ENCODE data around the gene IFRD2. TPM values are rescaled to one million over a fixed set of nuclear protein-coding genes. Genes with fewer than 3 reads are reported as not detected.
"Not testable (repeated sequence)": the region's sequence is repeated elsewhere in the genome, so short reads cannot be mapped to it uniquely, and the experiment has no call there.

The IFRD2 gene
- total and polyA plus RNA-seq, 4 donors: 15.0 to 40.3 (median 32.5) TPM

GRCh38 chr3:50275141-50275995 lies 16.9 kb downstream of the IFRD2 start:
- Histone ChIP-seq H3K4me3 (ENCODE audit: low read depth, low read length) (no peak overlapping the region), H3K27me3 (ENCODE audit: control insufficient read depth, insufficient read depth, low read length) (peaks cover 43% of the 10 kb centered on the region), H3K9me3 (ENCODE audit: control insufficient read depth, insufficient read depth, low read length) (no peaks in the 10 kb centered on the region), H3K27ac (ENCODE audit: low read depth, low read length) (no peak overlapping the region), H3K36me3 (ENCODE audit: control insufficient read depth, insufficient read depth, low read length) (peaks cover 30% of the 10 kb centered on the region), H3K4me1 (ENCODE audit: control insufficient read depth, insufficient read depth, low read length) (peaks cover 55% of the 10 kb centered on the region)
- no peak for DNase-seq (ENCODE audit: low read depth in 4 of 6, low spot score in 6 of 6)
- WGBS (ENCODE audit: insufficient coverage): 14% methylated on average over 65 of the region's 65 CpGs

- WGBS (ENCODE audit: insufficient coverage): 17% methylated on average over 18 of the region's 26 CpGs
- Histone ChIP-seq H3K36me3 (ENCODE audit: control insufficient read depth, insufficient read depth, low read length) (peaks cover 34% of the 10 kb centered on the region), H3K4me3 (ENCODE audit: low read depth, low read length) (no peak overlapping the region), H3K27me3 (ENCODE audit: control insufficient read depth, insufficient read depth, low read length) (peaks cover 43% of the 10 kb centered on the region), H3K9me3 (ENCODE audit: control insufficient read depth, insufficient read depth, low read length) (no peaks in the 10 kb centered on the region), H3K4me1 (ENCODE audit: control insufficient read depth, insufficient read depth, low read length) (peaks cover 63% of the 10 kb centered on the region), H3K27ac (ENCODE audit: low read depth, low read length) (no peak overlapping the region)
- peak in 1 of 6 donors; percentile 39 for DNase-seq (ENCODE audit: low read depth in 4 of 6, low spot score in 6 of 6)
Observed at GRCh38 chr3:50274371-50275104, 17.7 kb downstream of the IFRD2 start.

GRCh38 chr3:50273689-50274065 lies 18.6 kb downstream of the IFRD2 start:
- no peak for DNase-seq (ENCODE audit: low read depth in 4 of 6, low spot score in 6 of 6)
- Histone ChIP-seq H3K36me3 (ENCODE audit: control insufficient read depth, insufficient read depth, low read length) (peaks cover 34% of the 10 kb centered on the region), H3K4me3 (ENCODE audit: low read depth, low read length) (peak overlapping the region; percentile 42), H3K9me3 (ENCODE audit: control insufficient read depth, insufficient read depth, low read length) (no peaks in the 10 kb centered on the region), H3K4me1 (ENCODE audit: control insufficient read depth, insufficient read depth, low read length) (peaks cover 66% of the 10 kb centered on the region), H3K27ac (ENCODE audit: low read depth, low read length) (peak overlapping the region; percentile 64), H3K27me3 (ENCODE audit: control insufficient read depth, insufficient read depth, low read length) (peaks cover 43% of the 10 kb centered on the region)
- 34% methylated on average over 26 of the region's 31 CpGs for WGBS (ENCODE audit: insufficient coverage)

GRCh38 chr3:50272911-50273688 lies 19.1 kb downstream of the IFRD2 start:
- 6% methylated on average over 59 of the region's 61 CpGs for WGBS (ENCODE audit: insufficient coverage)
- Histone ChIP-seq H3K9me3 (ENCODE audit: control insufficient read depth, insufficient read depth, low read length) (no peaks in the 10 kb centered on the region), H3K4me3 (ENCODE audit: low read depth, low read length) (peak overlapping the region; percentile 42), H3K4me1 (ENCODE audit: control insufficient read depth, insufficient read depth, low read length) (peaks cover 68% of the 10 kb centered on the region), H3K36me3 (ENCODE audit: control insufficient read depth, insufficient read depth, low read length) (peaks cover 34% of the 10 kb centered on the region), H3K27me3 (ENCODE audit: control insufficient read depth, insufficient read depth, low read length) (peaks cover 43% of the 10 kb centered on the region), H3K27ac (ENCODE audit: low read depth, low read length) (peak overlapping the region; percentile 64)
- DNase-seq (ENCODE audit: low read depth in 4 of 6, low spot score in 6 of 6): peak in 5 of 6 donors; percentile 63 to 92 (median 71)

- H3K4me1 ChIP-seq (ENCODE audit: control insufficient read depth, insufficient read depth, low read length): peaks cover 74% of the 10 kb centered on the region
- 89% methylated on average over 4 of the region's 10 CpGs for WGBS (ENCODE audit: insufficient coverage)
- H3K27me3 ChIP-seq (ENCODE audit: control insufficient read depth, insufficient read depth, low read length): peaks cover 43% of the 10 kb centered on the region
- H3K36me3 ChIP-seq (ENCODE audit: control insufficient read depth, insufficient read depth, low read length): peaks cover 34% of the 10 kb centered on the region
- not testable (repeated sequence) for H3K4me3 ChIP-seq (ENCODE audit: low read depth, low read length); H3K27ac ChIP-seq (ENCODE audit: low read depth, low read length); DNase-seq (ENCODE audit: low read depth in 4 of 6, low spot score in 6 of 6); H3K9me3 ChIP-seq (ENCODE audit: control insufficient read depth, insufficient read depth, low read length)
Observed at GRCh38 chr3:50272538-50272910, 19.7 kb downstream of the IFRD2 start.

- DNase-seq (ENCODE audit: low read depth in 4 of 6, low spot score in 6 of 6): no peak
- H3K27me3 ChIP-seq (ENCODE audit: control insufficient read depth, insufficient read depth, low read length): peaks cover 35% of the 10 kb centered on the region
- H3K9me3 ChIP-seq (ENCODE audit: control insufficient read depth, insufficient read depth, low read length): no peaks in the 10 kb centered on the region
- no peak overlapping the region for H3K27ac ChIP-seq (ENCODE audit: low read depth, low read length)
- H3K36me3 ChIP-seq (ENCODE audit: control insufficient read depth, insufficient read depth, low read length): peaks cover 29% of the 10 kb centered on the region
- peaks cover 82% of the 10 kb centered on the region for H3K4me1 ChIP-seq (ENCODE audit: control insufficient read depth, insufficient read depth, low read length)
- WGBS (ENCODE audit: insufficient coverage): 87% methylated on average over 7 of the region's 10 CpGs
- peak overlapping the region; percentile 56 for H3K4me3 ChIP-seq (ENCODE audit: low read depth, low read length)
Observed at GRCh38 chr3:50271314-50271936, 20.8 kb downstream of the IFRD2 start.

GRCh38 chr3:50270422-50271224 lies 21.6 kb downstream of the IFRD2 start:
- Histone ChIP-seq H3K36me3 (ENCODE audit: control insufficient read depth, insufficient read depth, low read length) (peaks cover 21% of the 10 kb centered on the region), H3K4me1 (ENCODE audit: control insufficient read depth, insufficient read depth, low read length) (peaks cover 89% of the 10 kb centered on the region), H3K27me3 (ENCODE audit: control insufficient read depth, insufficient read depth, low read length) (peaks cover 27% of the 10 kb centered on the region), H3K4me3 (ENCODE audit: low read depth, low read length) (peak overlapping the region; percentile 56), H3K27ac (ENCODE audit: low read depth, low read length) (peak overlapping the region; percentile 95), H3K9me3 (ENCODE audit: control insufficient read depth, insufficient read depth, low read length) (no peaks in the 10 kb centered on the region)
- no peak for DNase-seq (ENCODE audit: low read depth in 4 of 6, low spot score in 6 of 6)
- 78% methylated on average over 10 of the region's 19 CpGs for WGBS (ENCODE audit: insufficient coverage)

- H3K27ac ChIP-seq (ENCODE audit: low read depth, low read length): peak overlapping the region; percentile 95
- peaks cover 16% of the 10 kb centered on the region for H3K36me3 ChIP-seq (ENCODE audit: control insufficient read depth, insufficient read depth, low read length)
- peaks cover 21% of the 10 kb centered on the region for H3K27me3 ChIP-seq (ENCODE audit: control insufficient read depth, insufficient read depth, low read length)
- DNase-seq (ENCODE audit: low read depth in 4 of 6, low spot score in 6 of 6): no peak
- H3K4me3 ChIP-seq (ENCODE audit: low read depth, low read length): peak overlapping the region; percentile 56
- peaks cover 89% of the 10 kb centered on the region for H3K4me1 ChIP-seq (ENCODE audit: control insufficient read depth, insufficient read depth, low read length)
- no peaks in the 10 kb centered on the region for H3K9me3 ChIP-seq (ENCODE audit: control insufficient read depth, insufficient read depth, low read length)
- 96% methylated on average over 6 of the region's 8 CpGs for WGBS (ENCODE audit: insufficient coverage)
Observed at GRCh38 chr3:50269977-50270413, 22.2 kb downstream of the IFRD2 start.
